K562 (cell line): ENCODE measurements around the gene NACC1. TPM values are rescaled to one million over a fixed set of nuclear protein-coding genes. Genes with fewer than 3 reads are reported as not detected.
A peak's percentile ranks its signal among the peaks of the same experiment; 100 is the strongest.

Experiments
- CREM ChIP-seq: IDR thresholded peaks from 2 replicates; pipeline ENCODE4 v1.6.1; 2014; ENCODE audit warnings: antibody characterized with exemption, low read depth
- ELF4 ChIP-seq: fragments of 450-650 bp; formaldehyde crosslinking; IDR thresholded peaks from 2 replicates; pipeline ENCODE4 v1.4.0; 2022; ENCODE audit warnings: missing genetic modification characterization
- FOXA3 ChIP-seq, 2 experiments: fragments of 450-650 bp in 1 of 2; sonication (generic) in 1 of 2; formaldehyde crosslinking; IDR thresholded peaks in 1 of 2; conservative IDR thresholded peaks in 1 of 2; 2 replicates each; pipeline versions ENCODE4 v1.4.0 to v1.8.0; 2020 to 2022; ENCODE audit warnings: mild to moderate bottlenecking in 2 of 2, missing genetic modification reagents in 1 of 2
- KLF13 ChIP-seq: fragments of 450-650 bp; IDR thresholded peaks from 2 replicates; pipeline ENCODE4 v1.6.1; 2016; ENCODE audit warnings: missing genetic modification characterization, low read depth, mild to moderate bottlenecking, missing compliant biosample characterization, moderate library complexity, borderline replicate concordance
- PHF8 ChIP-seq: fragments of 200-600 bp; sonication (generic); IDR thresholded peaks from 2 replicates; pipeline ENCODE4 v1.6.1; 2012; ENCODE audit warnings: mixed run types, mild to moderate bottlenecking, inconsistent platforms, low read length, moderate library complexity, borderline replicate concordance
- PML ChIP-seq: IDR thresholded peaks from 2 replicates; pipeline ENCODE4 v1.6.1; 2012; ENCODE audit warnings: low read length, inconsistent platforms
- RBFOX2 ChIP-seq: fragments of 200-400 bp; formaldehyde crosslinking; IDR thresholded peaks from 2 replicates; pipeline ENCODE4 v1.6.1; 2017; ENCODE audit warnings: low read depth, mild to moderate bottlenecking, low read length, moderate library complexity
- SMAD4 ChIP-seq: fragments of 250-450 bp; sonication (Bioruptor Pico); conservative IDR thresholded peaks from 2 replicates; pipeline ENCODE4 v1.8.0; 2021; ENCODE audit warnings: inconsistent platforms, mild to moderate bottlenecking, moderate library complexity
- ZFX ChIP-seq: sonication (generic); formaldehyde crosslinking; IDR thresholded peaks from 2 replicates; pipeline ENCODE4 v1.8.0; 2022; ENCODE audit warnings: mild to moderate bottlenecking, missing genetic modification reagents, moderate library complexity
- ZNF263 ChIP-seq: sonication (generic); formaldehyde crosslinking; IDR thresholded peaks from 2 replicates; pipeline ENCODE4 v1.8.0; 2022; ENCODE audit warnings: mild to moderate bottlenecking, missing genetic modification reagents, borderline replicate concordance
- ZNF583 ChIP-seq: fragments of 250-450 bp; sonication (Bioruptor Pico); IDR thresholded peaks from 2 replicates; pipeline ENCODE4 v1.4.0; 2020
- ZNF830 ChIP-seq: fragments of 250-450 bp; sonication (Bioruptor Pico); IDR thresholded peaks from 2 replicates; pipeline ENCODE4 v1.5.0; 2021; ENCODE audit warnings: mild to moderate bottlenecking
- polyA plus RNA-seq, 8 experiments: library from polyadenylated mRNA; depleted of rRNA in 4 of 8; stranded (reverse) in 5 of 8; unstranded in 3 of 8; fragments of >200 nt; fragmentation: Nextera tagmentation in 2 of 8; fragmentation: Illumina TruSeq in 1 of 8; extraction: Ambion mirVana in 2 of 8; extraction: Trizol in 1 of 8; gene quantifications; 2 replicates each; pipeline versions ENCODE4 v1.2.1 to v1.2.3, GENCODE V29; 2011 to 2014; ENCODE audit warnings: inconsistent platforms in 1 of 8, missing spikeins in 1 of 8
- total RNA-seq, 7 experiments: library from RNA; depleted of rRNA in 6 of 7; stranded (reverse); fragments of >200 nt in 6 of 7; fragmentation: Illumina TruSeq in 2 of 7; extraction: Trizol in 2 of 7; gene quantifications; 2 replicates each; pipeline versions ENCODE4 v1.2.1 to v1.2.3, GENCODE V29; 2011 to 2021; ENCODE audit warnings: low replicate concordance in 1 of 7
- TF ChIP-seq, protein P1 (sequence below), 2 experiments: IDR thresholded peaks; 2 replicates each; pipeline ENCODE4 v1.6.1; 2012; ENCODE audit warnings: improper control_type of control experiment in 2 of 2, low read depth in 2 of 2, low read length in 2 of 2, borderline replicate concordance in 1 of 2
- TF ChIP-seq, protein P2 (sequence below), 3 experiments: fragments of 200-800 bp in 1 of 3; fragments of 250-450 bp in 1 of 3; fragments of 450-650 bp in 1 of 3; sonication (Bioruptor Pico) in 1 of 3; sonication (Bioruptor generic) in 1 of 3; formaldehyde crosslinking in 1 of 3; IDR thresholded peaks; 2 replicates each; pipeline versions ENCODE4 v1.6.1 to v1.8.0; 2016 to 2022; ENCODE audit warnings: mild to moderate bottlenecking in 2 of 3, missing genetic modification characterization in 2 of 3, missing compliant biosample characterization in 1 of 3, moderate library complexity in 1 of 3
- TF ChIP-seq, protein P3 (sequence below): fragments of 200-800 bp; sonication (Bioruptor generic); IDR thresholded peaks from 2 replicates; pipeline ENCODE4 v1.6.1; 2017; ENCODE audit warnings: missing genetic modification characterization, missing compliant biosample characterization
- TF ChIP-seq, protein P4 (sequence below): sonication (generic); formaldehyde crosslinking; IDR thresholded peaks from 2 replicates; pipeline ENCODE4 v1.5.0; 2020; ENCODE audit warnings: missing genetic modification reagents

The NACC1 gene
- total and polyA plus RNA-seq, 9 of the 15 experiments (the other 6 are each of a cell fraction or from before 2014, with no cell fraction given), result 0.04 to 96.6 (median 25.8) TPM

DNA sequence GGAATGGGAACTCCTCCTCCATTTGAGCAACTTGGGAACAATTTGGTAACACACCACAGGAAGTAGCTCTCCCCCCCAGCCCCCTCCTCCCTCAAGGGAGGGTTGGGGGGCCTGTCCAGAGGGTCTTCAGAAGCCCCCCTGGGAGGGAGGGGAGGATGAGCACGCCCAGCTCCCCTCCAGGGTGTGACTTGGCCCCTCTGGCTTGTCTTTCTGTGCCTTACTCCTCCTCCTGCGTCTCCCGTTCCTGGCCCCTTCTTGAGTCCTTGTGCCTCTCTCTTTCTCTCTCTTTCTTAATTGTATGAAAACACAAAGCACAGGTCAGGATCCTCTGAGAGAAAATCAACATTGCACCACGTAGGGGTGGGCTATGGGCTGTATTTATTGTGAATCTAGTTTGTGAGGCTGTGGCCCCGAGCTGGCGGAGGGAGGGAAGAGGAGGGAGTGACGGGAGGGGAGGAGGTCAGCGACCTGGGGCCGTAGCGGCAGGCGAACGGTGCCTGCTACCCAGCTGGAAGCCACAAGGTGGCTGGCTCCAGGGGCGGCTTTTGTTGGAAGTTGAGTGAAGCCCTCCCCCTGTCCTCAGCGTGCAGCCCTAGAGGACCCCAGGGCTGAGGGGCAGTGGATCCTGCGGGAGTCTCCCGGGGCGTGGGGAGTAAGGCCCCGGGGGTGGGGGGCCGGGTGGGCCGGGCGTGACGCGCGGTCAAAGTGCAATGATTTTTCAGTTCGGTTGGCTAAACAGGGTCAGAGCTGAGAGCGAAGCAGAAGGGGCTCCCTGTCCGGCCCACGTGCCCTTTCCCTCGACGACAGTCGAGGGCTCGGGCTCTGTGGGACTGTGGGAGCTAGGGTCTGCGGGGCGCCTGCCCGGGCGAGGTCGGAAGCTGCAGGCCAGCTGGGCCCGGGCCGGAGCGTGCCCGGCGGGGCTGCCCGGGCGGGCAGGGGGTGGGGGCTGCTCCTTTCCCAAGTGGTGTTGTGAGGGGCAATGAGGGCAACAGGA is 21.8 kb upstream of the NACC1 start (continued):
- TF ChIP-seq ZNF830 (CRISPR knock-in tag) (peak; percentile 57; the same call in 1 of the 2 replicates), ZNF263 (CRISPR knock-in tag) (peak; percentile 6; the same call in 1 of the 2 replicates), ELF4 (0 out of 2 replicates have a peak, but pooled peaks have one; percentile 48), PHF8 (no peak), FOXA3 (CRISPR knock-in tag; conservative IDR thresholded peaks at IDR 0.05 in 1 of 2, IDR thresholded peaks at IDR 0.05 in 1 of 2) (0 out of 4 replicates have a peak, but pooled peaks of 1 of the 2 experiments have one; percentile 7), CREM (peak; percentile 58; the same call in 1 of the 2 replicates), KLF13 (tag) (no peak), ZFX (CRISPR knock-in tag) (peak; percentile 48; the same call in 1 of the 2 replicates), ZNF583 (CRISPR knock-in tag) (peak; percentile 62; the same call in 1 of the 2 replicates), PML (0 out of 2 replicates have a peak, but pooled peaks have one; percentile 12), SMAD4 (peak; percentile 44; the same call in 1 of the 2 replicates), RBFOX2 (peak; percentile 56)
- TF ChIP-seq, protein P1, sequence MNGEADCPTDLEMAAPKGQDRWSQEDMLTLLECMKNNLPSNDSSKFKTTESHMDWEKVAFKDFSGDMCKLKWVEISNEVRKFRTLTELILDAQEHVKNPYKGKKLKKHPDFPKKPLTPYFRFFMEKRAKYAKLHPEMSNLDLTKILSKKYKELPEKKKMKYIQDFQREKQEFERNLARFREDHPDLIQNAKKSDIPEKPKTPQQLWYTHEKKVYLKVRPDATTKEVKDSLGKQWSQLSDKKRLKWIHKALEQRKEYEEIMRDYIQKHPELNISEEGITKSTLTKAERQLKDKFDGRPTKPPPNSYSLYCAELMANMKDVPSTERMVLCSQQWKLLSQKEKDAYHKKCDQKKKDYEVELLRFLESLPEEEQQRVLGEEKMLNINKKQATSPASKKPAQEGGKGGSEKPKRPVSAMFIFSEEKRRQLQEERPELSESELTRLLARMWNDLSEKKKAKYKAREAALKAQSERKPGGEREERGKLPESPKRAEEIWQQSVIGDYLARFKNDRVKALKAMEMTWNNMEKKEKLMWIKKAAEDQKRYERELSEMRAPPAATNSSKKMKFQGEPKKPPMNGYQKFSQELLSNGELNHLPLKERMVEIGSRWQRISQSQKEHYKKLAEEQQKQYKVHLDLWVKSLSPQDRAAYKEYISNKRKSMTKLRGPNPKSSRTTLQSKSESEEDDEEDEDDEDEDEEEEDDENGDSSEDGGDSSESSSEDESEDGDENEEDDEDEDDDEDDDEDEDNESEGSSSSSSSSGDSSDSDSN (IDR thresholded peaks at IDR 0.05; ENCODE audit: borderline replicate concordance in 1 of 2, low read depth in 2 of 2, low read length in 2 of 2), result 0 out of 4 replicates have a peak, but pooled peaks of 1 of the 2 experiments have one; percentile 59
- TF ChIP-seq, protein P2, sequence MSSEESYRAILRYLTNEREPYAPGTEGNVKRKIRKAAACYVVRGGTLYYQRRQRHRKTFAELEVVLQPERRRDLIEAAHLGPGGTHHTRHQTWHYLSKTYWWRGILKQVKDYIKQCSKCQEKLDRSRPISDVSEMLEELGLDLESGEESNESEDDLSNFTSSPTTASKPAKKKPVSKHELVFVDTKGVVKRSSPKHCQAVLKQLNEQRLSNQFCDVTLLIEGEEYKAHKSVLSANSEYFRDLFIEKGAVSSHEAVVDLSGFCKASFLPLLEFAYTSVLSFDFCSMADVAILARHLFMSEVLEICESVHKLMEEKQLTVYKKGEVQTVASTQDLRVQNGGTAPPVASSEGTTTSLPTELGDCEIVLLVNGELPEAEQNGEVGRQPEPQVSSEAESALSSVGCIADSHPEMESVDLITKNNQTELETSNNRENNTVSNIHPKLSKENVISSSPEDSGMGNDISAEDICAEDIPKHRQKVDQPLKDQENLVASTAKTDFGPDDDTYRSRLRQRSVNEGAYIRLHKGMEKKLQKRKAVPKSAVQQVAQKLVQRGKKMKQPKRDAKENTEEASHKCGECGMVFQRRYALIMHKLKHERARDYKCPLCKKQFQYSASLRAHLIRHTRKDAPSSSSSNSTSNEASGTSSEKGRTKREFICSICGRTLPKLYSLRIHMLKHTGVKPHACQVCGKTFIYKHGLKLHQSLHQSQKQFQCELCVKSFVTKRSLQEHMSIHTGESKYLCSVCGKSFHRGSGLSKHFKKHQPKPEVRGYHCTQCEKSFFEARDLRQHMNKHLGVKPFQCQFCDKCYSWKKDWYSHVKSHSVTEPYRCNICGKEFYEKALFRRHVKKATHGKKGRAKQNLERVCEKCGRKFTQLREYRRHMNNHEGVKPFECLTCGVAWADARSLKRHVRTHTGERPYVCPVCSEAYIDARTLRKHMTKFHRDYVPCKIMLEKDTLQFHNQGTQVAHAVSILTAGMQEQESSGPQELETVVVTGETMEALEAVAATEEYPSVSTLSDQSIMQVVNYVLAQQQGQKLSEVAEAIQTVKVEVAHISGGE (CRISPR knock-in tag; IDR thresholded peaks at IDR 0.05), result peak in 1 of 3 experiments; percentile 49; a peak in 1 of 6 replicates
- TF ChIP-seq, protein P3, sequence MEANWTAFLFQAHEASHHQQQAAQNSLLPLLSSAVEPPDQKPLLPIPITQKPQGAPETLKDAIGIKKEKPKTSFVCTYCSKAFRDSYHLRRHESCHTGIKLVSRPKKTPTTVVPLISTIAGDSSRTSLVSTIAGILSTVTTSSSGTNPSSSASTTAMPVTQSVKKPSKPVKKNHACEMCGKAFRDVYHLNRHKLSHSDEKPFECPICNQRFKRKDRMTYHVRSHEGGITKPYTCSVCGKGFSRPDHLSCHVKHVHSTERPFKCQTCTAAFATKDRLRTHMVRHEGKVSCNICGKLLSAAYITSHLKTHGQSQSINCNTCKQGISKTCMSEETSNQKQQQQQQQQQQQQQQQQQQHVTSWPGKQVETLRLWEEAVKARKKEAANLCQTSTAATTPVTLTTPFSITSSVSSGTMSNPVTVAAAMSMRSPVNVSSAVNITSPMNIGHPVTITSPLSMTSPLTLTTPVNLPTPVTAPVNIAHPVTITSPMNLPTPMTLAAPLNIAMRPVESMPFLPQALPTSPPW (CRISPR knock-in tag), result peak; percentile 81
- TF ChIP-seq, protein P4, sequence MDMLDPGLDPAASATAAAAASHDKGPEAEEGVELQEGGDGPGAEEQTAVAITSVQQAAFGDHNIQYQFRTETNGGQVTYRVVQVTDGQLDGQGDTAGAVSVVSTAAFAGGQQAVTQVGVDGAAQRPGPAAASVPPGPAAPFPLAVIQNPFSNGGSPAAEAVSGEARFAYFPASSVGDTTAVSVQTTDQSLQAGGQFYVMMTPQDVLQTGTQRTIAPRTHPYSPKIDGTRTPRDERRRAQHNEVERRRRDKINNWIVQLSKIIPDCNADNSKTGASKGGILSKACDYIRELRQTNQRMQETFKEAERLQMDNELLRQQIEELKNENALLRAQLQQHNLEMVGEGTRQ (CRISPR knock-in tag), result peak; percentile 3; the same call in 1 of the 2 replicates
